SK-N-SH treated with all-trans-retinoic acid at 6 μM for 48 hours (cell line): ENCODE measurements around the gene DHTKD1.
"Not testable (repeated sequence)": the region's sequence is repeated elsewhere in the genome, so short reads cannot be mapped to it uniquely, and the experiment has no call there.

Experiments
- ATAC-seq: fragments of 200-7000 bp; cut with Tn5 transposase; 3 replicates; pipeline ENCODE4 v1.9.1; 2020; ENCODE audit warnings: mild to moderate bottlenecking, moderate library complexity
- ARNTL ChIP-seq: fragments of 450-650 bp; formaldehyde crosslinking; IDR thresholded peaks from 2 replicates; pipeline ENCODE4 v1.5.0; 2020; ENCODE audit warnings: low read depth, mild to moderate bottlenecking, moderate library complexity, borderline replicate concordance
- CSDC2 ChIP-seq: fragments of 250-450 bp; sonication (Bioruptor Pico); IDR thresholded peaks from 2 replicates; pipeline ENCODE4 v1.5.0; 2020; ENCODE audit warnings: mild to moderate bottlenecking, moderate library complexity
- ESRRG ChIP-seq: fragments of 250-450 bp; sonication (Bioruptor Pico); IDR thresholded peaks from 2 replicates; pipeline ENCODE4 v1.6.1; 2021; ENCODE audit warnings: mild to moderate bottlenecking
- GLIS3 ChIP-seq: fragments of 250-450 bp; sonication (Bioruptor Pico); IDR thresholded peaks from 2 replicates; pipeline ENCODE4 v1.5.0; 2020; ENCODE audit warnings: mild to moderate bottlenecking, moderate library complexity
- PPARA ChIP-seq: fragments of 250-450 bp; sonication (Bioruptor Pico); IDR thresholded peaks from 2 replicates; pipeline ENCODE4 v1.5.0; 2020; ENCODE audit warnings: mild to moderate bottlenecking, borderline replicate concordance
- RARB ChIP-seq: fragments of 250-450 bp; sonication (Bioruptor Pico); IDR thresholded peaks from 2 replicates; pipeline ENCODE4 v1.8.0; 2021; ENCODE audit warnings: mild to moderate bottlenecking, moderate library complexity
- SNAI2 ChIP-seq: fragments of 250-450 bp; sonication (Bioruptor Pico); IDR thresholded peaks from 2 replicates; pipeline ENCODE4 v1.5.0; 2020; ENCODE audit warnings: mild to moderate bottlenecking, moderate library complexity
- TCF4 ChIP-seq: fragments of 250-450 bp; sonication (Bioruptor Pico); IDR thresholded peaks from 2 replicates; pipeline ENCODE4 v1.8.0; 2021; ENCODE audit warnings: mild to moderate bottlenecking, moderate library complexity, borderline replicate concordance
- ZFP3 ChIP-seq: fragments of 250-450 bp; sonication (Bioruptor Pico); IDR thresholded peaks from 2 replicates; pipeline ENCODE4 v1.5.0; 2020; ENCODE audit warnings: mild to moderate bottlenecking, moderate library complexity
- ZFP30 ChIP-seq: fragments of 450-650 bp; formaldehyde crosslinking; IDR thresholded peaks from 2 replicates; pipeline ENCODE4 v1.5.0; 2022; ENCODE audit warnings: mild to moderate bottlenecking, moderate library complexity
- ZNF565 ChIP-seq: fragments of 450-650 bp; formaldehyde crosslinking; conservative IDR thresholded peaks from 2 replicates; pipeline ENCODE4 v1.5.0; 2020; ENCODE audit warnings: low read depth, mild to moderate bottlenecking, moderate library complexity
- ZNF70 ChIP-seq: fragments of 450-650 bp; formaldehyde crosslinking; IDR thresholded peaks from 2 replicates; pipeline ENCODE4 v1.5.0; 2020; ENCODE audit warnings: mild to moderate bottlenecking, moderate library complexity
- TF ChIP-seq, protein P1 (sequence below): fragments of 250-450 bp; sonication (Bioruptor Pico); IDR thresholded peaks from 2 replicates; pipeline ENCODE4 v1.8.0; 2021; ENCODE audit warnings: low read depth, mild to moderate bottlenecking, moderate library complexity, borderline replicate concordance
- TF ChIP-seq, protein P2 (sequence below): fragments of 250-450 bp; sonication (Bioruptor Pico); IDR thresholded peaks from 2 replicates; pipeline ENCODE4 v1.5.1; 2021; ENCODE audit warnings: mild to moderate bottlenecking, moderate library complexity
- TF ChIP-seq, protein P3 (sequence below): fragments of 250-450 bp; sonication (Bioruptor Pico); IDR thresholded peaks from 2 replicates; pipeline ENCODE4 v1.5.1; 2020; ENCODE audit warnings: low read depth, mild to moderate bottlenecking, moderate library complexity
- TF ChIP-seq, protein P4 (sequence below): fragments of 250-450 bp; sonication (Bioruptor Pico); IDR thresholded peaks from 2 replicates; pipeline ENCODE4 v1.8.0; 2020; ENCODE audit warnings: mild to moderate bottlenecking, moderate library complexity, borderline replicate concordance

Gene DHTKD1

DNA sequence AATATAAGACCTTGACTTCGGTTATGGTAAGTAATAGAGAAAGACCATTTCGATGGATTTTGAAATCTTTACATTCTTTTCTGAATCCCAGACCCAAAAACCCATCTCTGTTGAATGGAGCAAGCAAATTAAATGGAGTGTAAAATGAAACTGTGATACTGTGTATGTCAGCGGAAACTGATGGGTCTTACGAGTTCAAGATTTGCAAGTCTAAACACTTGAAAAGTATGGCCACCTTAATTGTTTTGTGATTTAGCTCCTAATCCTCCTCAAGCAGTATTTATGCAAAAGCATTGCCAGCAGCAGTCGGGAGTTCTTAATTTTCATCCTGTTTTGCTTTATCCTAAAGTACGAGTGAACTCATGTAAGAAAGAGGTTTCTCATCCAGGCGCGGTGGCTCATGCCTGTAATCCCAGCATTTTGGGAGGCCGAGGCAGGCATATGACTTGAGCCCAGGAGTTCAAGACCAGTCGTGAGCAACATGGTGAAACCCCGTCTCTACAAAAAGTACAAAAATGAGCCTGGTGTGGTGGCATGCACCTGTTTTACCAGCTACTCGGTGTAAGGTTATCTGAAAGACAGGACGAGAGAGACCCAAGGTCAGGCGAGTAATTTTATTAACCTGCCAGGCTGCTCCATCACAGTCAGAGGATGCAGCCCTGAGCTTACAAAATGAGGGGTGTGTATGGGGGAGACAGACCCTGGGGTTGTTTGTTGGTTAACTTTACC lies 5.8 kb upstream of the DHTKD1 start (continued):
- TF ChIP-seq, protein P1, sequence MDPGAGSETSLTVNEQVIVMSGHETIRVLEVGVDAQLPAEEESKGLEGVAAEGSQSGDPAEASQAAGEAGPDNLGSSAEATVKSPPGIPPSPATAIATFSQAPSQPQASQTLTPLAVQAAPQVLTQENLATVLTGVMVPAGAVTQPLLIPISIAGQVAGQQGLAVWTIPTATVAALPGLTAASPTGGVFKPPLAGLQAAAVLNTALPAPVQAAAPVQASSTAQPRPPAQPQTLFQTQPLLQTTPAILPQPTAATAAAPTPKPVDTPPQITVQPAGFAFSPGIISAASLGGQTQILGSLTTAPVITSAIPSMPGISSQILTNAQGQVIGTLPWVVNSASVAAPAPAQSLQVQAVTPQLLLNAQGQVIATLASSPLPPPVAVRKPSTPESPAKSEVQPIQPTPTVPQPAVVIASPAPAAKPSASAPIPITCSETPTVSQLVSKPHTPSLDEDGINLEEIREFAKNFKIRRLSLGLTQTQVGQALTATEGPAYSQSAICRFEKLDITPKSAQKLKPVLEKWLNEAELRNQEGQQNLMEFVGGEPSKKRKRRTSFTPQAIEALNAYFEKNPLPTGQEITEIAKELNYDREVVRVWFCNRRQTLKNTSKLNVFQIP (CRISPR knock-in tag): no peak

DNA sequence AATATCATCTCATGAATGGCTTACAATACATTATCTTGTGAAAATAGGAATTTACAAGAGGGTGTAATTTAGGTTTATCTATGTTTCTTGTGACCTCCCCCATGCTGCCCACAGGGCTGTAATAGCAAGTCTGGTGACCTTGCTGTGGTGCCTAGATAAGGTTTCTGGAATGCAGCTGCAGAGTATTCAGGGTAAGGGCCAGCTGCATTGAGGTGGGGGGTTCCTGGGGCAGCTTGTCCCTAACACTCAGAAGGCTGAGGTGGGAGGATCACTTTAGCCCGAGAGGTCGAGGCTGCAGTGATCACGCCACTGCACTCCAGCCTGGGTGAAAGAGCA lies 5.3 kb upstream of the DHTKD1 start:
- TF ChIP-seq CSDC2 (CRISPR knock-in tag): no peak
- TF ChIP-seq, protein P2, sequence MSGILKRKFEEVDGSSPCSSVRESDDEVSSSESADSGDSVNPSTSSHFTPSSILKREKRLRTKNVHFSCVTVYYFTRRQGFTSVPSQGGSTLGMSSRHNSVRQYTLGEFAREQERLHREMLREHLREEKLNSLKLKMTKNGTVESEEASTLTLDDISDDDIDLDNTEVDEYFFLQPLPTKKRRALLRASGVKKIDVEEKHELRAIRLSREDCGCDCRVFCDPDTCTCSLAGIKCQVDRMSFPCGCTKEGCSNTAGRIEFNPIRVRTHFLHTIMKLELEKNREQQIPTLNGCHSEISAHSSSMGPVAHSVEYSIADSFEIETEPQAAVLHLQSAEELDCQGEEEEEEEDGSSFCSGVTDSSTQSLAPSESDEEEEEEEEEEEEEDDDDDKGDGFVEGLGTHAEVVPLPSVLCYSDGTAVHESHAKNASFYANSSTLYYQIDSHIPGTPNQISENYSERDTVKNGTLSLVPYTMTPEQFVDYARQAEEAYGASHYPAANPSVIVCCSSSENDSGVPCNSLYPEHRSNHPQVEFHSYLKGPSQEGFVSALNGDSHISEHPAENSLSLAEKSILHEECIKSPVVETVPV: no peak
- TF ChIP-seq GLIS3 (CRISPR knock-in tag): no peak
- TF ChIP-seq, protein P1 (CRISPR knock-in tag): no peak
- no peak for TF ChIP-seq ZFP3 (CRISPR knock-in tag)
- no peak for TF ChIP-seq ESRRG (CRISPR knock-in tag)
- TF ChIP-seq, protein P3, sequence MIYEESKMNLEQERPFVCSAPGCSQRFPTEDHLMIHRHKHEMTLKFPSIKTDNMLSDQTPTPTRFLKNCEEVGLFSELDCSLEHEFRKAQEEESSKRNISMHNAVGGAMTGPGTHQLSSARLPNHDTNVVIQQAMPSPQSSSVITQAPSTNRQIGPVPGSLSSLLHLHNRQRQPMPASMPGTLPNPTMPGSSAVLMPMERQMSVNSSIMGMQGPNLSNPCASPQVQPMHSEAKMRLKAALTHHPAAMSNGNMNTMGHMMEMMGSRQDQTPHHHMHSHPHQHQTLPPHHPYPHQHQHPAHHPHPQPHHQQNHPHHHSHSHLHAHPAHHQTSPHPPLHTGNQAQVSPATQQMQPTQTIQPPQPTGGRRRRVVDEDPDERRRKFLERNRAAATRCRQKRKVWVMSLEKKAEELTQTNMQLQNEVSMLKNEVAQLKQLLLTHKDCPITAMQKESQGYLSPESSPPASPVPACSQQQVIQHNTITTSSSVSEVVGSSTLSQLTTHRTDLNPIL (CRISPR knock-in tag): no peak
- TF ChIP-seq RARB (CRISPR knock-in tag): no peak
- TF ChIP-seq TCF4 (CRISPR knock-in tag): no peak
- no peak for TF ChIP-seq ZNF70 (CRISPR knock-in tag)
- TF ChIP-seq, protein P4, sequence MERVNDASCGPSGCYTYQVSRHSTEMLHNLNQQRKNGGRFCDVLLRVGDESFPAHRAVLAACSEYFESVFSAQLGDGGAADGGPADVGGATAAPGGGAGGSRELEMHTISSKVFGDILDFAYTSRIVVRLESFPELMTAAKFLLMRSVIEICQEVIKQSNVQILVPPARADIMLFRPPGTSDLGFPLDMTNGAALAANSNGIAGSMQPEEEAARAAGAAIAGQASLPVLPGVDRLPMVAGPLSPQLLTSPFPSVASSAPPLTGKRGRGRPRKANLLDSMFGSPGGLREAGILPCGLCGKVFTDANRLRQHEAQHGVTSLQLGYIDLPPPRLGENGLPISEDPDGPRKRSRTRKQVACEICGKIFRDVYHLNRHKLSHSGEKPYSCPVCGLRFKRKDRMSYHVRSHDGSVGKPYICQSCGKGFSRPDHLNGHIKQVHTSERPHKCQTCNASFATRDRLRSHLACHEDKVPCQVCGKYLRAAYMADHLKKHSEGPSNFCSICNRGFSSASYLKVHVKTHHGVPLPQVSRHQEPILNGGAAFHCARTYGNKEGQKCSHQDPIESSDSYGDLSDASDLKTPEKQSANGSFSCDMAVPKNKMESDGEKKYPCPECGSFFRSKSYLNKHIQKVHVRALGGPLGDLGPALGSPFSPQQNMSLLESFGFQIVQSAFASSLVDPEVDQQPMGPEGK (CRISPR knock-in tag): no peak
- TF ChIP-seq ZNF565 (CRISPR knock-in tag): no peak
- no peak for TF ChIP-seq PPARA (CRISPR knock-in tag)
- no peak for ATAC-seq

DNA sequence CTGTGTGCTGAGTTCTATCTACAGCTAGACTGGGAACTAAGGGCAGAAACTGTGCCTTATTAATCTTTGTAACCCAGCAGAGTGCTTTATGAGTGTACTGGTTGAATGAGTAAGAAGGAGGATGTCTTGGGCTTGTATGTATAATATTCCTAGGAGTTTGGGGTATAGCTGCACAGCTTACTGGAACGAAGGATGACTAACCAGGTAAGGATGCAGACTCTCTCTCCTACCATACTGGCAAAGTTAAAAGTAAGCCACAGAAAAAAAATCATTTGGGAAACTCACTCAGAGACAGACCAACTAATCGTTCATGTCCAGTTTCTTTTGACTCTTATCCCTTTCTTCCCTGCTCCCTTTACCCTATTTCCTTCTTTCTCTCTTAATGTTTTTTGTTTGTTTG lies 1.4 kb upstream of the DHTKD1 start:
- no peak for TF ChIP-seq TCF4 (CRISPR knock-in tag)
- TF ChIP-seq ZFP3 (CRISPR knock-in tag): peak; percentile 83
- TF ChIP-seq, all 23 proteins: peak for 1
- ATAC-seq: peak; percentile 8; the same call in 2 of the 3 replicates

DNA sequence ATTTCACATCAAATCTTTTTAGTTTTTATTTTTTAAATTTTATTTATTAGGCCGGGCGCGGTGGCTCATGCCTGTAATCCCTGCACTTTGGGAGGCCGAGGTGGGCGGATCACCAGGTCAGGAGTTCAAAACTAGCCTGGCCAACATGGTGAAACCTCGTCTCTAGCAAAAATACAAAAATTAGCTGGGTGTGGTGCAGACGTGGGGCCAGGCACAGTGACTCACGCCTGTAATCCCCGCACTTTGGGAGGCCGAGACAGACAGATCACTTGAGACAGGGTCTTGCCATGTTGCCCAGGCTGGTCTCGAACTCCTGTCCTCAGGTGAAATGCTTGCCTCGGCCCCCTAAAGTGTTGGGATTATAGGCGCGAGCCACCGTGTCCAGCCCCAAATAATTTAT lies 2.7 kb downstream of the DHTKD1 start:
- ATAC-seq: not testable (repeated sequence)

DNA sequence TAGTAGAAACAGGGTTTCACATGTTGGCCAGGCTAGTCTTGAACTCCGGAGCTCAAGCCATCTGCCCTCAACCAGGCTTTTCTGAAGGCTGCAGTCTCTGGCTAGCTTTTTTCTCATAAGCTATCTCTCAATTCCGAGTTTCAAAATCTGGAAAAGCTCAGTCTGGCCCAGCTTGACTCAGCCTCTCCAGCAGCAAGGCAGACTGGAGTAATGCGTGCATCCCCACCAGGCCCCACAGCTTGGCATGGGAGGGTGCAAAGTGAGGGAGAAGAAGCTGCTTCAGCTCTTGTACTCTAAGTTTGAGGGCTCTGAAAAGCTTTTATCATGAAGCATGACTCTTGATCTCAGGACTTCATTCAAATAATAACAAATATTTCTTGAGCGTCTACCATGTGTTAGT lies 4.8 kb downstream of the DHTKD1 start:
- ATAC-seq: no peak
- TF ChIP-seq ZFP30 (CRISPR knock-in tag) (no peak), ARNTL (CRISPR knock-in tag) (no peak), SNAI2 (no peak)
